ENCODE measurements around the gene ICA1L. TPM values are rescaled to one million over a fixed set of nuclear protein-coding genes. Genes with fewer than 3 reads are reported as not detected.
"Not testable (repeated sequence)": the region's sequence is repeated elsewhere in the genome, so short reads cannot be mapped to it uniquely, and the experiment has no call there.

Gene ICA1L
- total and polyA plus RNA-seq, 10 donors, result 0.67 to 6.7 (median 2.2) TPM

GRCh38 chr2:202858601-202859000 lies 13.0 kb downstream of the ICA1L start:
- H3K36me3 ChIP-seq, result no peaks in the 10 kb centered on the region
- 84 to 100% (median 95%) methylated on average over 3 of the region's 3 CpGs for WGBS, 5 donors
- H3K4me3 ChIP-seq, result no peak overlapping the region
- TF ChIP-seq CTCF (IDR thresholded peaks at IDR 0.05 in 8 of 11, conservative IDR thresholded peaks at IDR 0.05 in 3 of 11), result no peak
- no peak for TF ChIP-seq POLR2A (IDR thresholded peaks at IDR 0.05)
- no peak for TF ChIP-seq POLR2AphosphoS5 (IDR thresholded peaks at IDR 0.05)
- no peaks in the 10 kb centered on the region for H3K27me3 ChIP-seq (replicated peaks in 1 of 7)
- intact Hi-C loops (cut with DNase I; ENCODE audit: low total_unique reads), result no loop called here
- H3K27ac ChIP-seq, result no peak overlapping the region
- H3K4me1 ChIP-seq, result no peaks in the 10 kb centered on the region
- DNase-seq, result no peak
- no peaks in the 10 kb centered on the region for H3K9me3 ChIP-seq

GRCh38 chr2:202849343-202849742 lies 22.2 kb downstream of the ICA1L start:
- DNase-seq; intact Hi-C loops (cut with DNase I; ENCODE audit: low total_unique reads); H3K27me3 ChIP-seq (replicated peaks in 1 of 7); H3K9me3 ChIP-seq; H3K4me3 ChIP-seq; H3K36me3 ChIP-seq: not testable (repeated sequence)
- Histone ChIP-seq H3K4me1 (peaks cover 0 to 12% (median 0%) of the 10 kb centered on the region in 6 donors), H3K27ac (peak overlapping the region in 1 of 8 donors; percentile 6)
- WGBS, 5 donors, result 58 to 90% (median 83%) methylated on average over 3 of the region's 3 CpGs

GRCh38 chr2:202848813-202849212 lies 22.8 kb downstream of the ICA1L start:
- WGBS, 5 donors, result 51 to 64% (median 56%) methylated on average over 7 to 8 of the region's 8 CpGs
- Histone ChIP-seq H3K27me3 (replicated peaks in 1 of 7) (no peaks in the 10 kb centered on the region), H3K4me1 (peaks cover 0 to 12% (median 0%) of the 10 kb centered on the region in 6 donors), H3K9me3 (peaks cover 0 to 5% (median 0%) of the 10 kb centered on the region in 8 donors), H3K36me3 (no peaks in the 10 kb centered on the region), H3K4me3 (no peak overlapping the region), H3K27ac (peak overlapping the region in 1 of 8 donors; percentile 6)
- no peak for TF ChIP-seq POLR2A (IDR thresholded peaks at IDR 0.05)
- intact Hi-C loops (cut with DNase I; ENCODE audit: low total_unique reads), result no loop called here
- DNase-seq, result peak; percentile 80

- H3K27ac ChIP-seq, result peak overlapping the region in 1 of 8 donors; percentile 6
- 75 to 88% (median 83%) methylated on average over 9 of the region's 9 CpGs for WGBS, 5 donors
- TF ChIP-seq CTCF (IDR thresholded peaks at IDR 0.05 in 8 of 11, conservative IDR thresholded peaks at IDR 0.05 in 3 of 11) (no peak), POLR2AphosphoS5 (IDR thresholded peaks at IDR 0.05) (no peak), POLR2A (IDR thresholded peaks at IDR 0.05) (no peak)
- no peaks in the 10 kb centered on the region for H3K36me3 ChIP-seq
- H3K27me3 ChIP-seq (replicated peaks in 1 of 7), result no peaks in the 10 kb centered on the region
- DNase-seq, result no peak
- peaks cover 0 to 14% (median 9%) of the 10 kb centered on the region in 8 donors for H3K9me3 ChIP-seq
- H3K4me3 ChIP-seq, result no peak overlapping the region
- peaks cover 0 to 12% (median 0%) of the 10 kb centered on the region in 6 donors for H3K4me1 ChIP-seq
- intact Hi-C loops (cut with DNase I; ENCODE audit: low total_unique reads), result no loop called here
These were observed 23.7 kb downstream of the ICA1L start for GRCh38 chr2:202847693-202848524.

GRCh38 chr2:202844656-202845055 lies 26.9 kb downstream of the ICA1L start:
- Histone ChIP-seq H3K27me3 (replicated peaks in 1 of 7) (no peaks in the 10 kb centered on the region), H3K4me1 (peaks cover 0 to 12% (median 0%) of the 10 kb centered on the region in 6 donors), H3K4me3 (no peak overlapping the region), H3K36me3 (no peaks in the 10 kb centered on the region), H3K9me3 (peaks cover 0 to 31% (median 19%) of the 10 kb centered on the region in 8 donors), H3K27ac (no peak overlapping the region)
- TF ChIP-seq POLR2AphosphoS5 (IDR thresholded peaks at IDR 0.05), result no peak
- TF ChIP-seq POLR2A (IDR thresholded peaks at IDR 0.05), result no peak
- TF ChIP-seq CTCF (IDR thresholded peaks at IDR 0.05 in 8 of 11, conservative IDR thresholded peaks at IDR 0.05 in 3 of 11), result no peak
- intact Hi-C loops (cut with DNase I; ENCODE audit: low total_unique reads), result no loop called here
- WGBS, 5 donors, result 76 to 88% (median 80%) methylated on average over 2 of the region's 2 CpGs
- no peak for DNase-seq

Data from spleen (tissue), 11 donors.